Measurements from ENCODE around the gene CADM1.

The CADM1 gene

DNA sequence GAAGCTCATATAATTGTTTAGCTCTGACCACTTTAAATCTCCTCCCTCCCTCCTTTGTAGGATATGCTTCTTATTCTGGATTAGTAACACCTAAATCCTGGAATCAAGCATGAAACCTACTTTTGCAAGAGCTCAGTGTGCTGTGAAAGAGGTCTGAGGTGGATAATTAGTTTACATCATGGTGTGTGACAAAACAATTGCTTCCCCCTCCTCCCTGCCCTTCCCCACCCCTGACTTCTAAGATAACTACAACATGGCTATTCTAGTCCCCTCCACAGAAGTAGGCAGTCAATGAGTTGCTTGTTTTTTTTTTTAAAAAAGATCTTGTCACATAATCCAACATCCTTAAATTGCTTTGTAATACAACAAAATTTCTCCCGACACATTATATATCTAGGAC is 314.0 kb downstream of the CADM1 start:
- DNase-seq (ENCODE audit: low spot score in 2 of 2): no peak
- Histone ChIP-seq H3K4me1 (no peaks in the 10 kb centered on the region), H3K36me3 (replicated peaks) (no peaks in the 10 kb centered on the region), H3K4me3 (no peak overlapping the region), H3K9me3 (no peaks in the 10 kb centered on the region), H3K27me3 (ENCODE audit: low read depth) (no peaks in the 10 kb centered on the region; the same call in 1 of the 2 replicates)
- in situ Hi-C loops (cut with MboI; ENCODE audit: low sequenced_read_pairs): no loop called here

DNA sequence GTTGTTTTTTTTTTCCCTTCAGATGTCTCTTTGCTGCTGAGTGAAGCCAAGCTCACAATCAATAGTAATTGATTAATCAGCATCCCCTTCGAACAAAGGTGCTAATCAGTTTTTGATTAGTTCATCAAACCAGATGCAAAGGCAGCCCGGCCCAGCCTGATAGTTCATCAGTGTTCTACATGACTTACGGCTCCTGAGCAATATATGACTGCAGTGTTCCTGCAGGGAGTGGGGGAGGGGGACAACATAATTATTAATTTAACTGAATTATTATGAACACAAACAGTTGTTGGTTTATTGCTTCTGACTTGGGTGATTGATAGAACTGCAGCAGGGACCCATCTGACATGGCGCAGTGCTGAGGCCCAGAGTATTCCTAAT is 315.3 kb downstream of the CADM1 start:
- no peak for DNase-seq (ENCODE audit: low spot score in 2 of 2)
- Histone ChIP-seq H3K4me3 (no peak overlapping the region), H3K36me3 (replicated peaks) (no peaks in the 10 kb centered on the region), H3K9me3 (no peaks in the 10 kb centered on the region), H3K27me3 (ENCODE audit: low read depth) (no peaks in the 10 kb centered on the region; the same call in 1 of the 2 replicates), H3K4me1 (peaks cover 4% of the 10 kb centered on the region)
- in situ Hi-C loops (cut with MboI; ENCODE audit: low sequenced_read_pairs): no loop called here

DNA sequence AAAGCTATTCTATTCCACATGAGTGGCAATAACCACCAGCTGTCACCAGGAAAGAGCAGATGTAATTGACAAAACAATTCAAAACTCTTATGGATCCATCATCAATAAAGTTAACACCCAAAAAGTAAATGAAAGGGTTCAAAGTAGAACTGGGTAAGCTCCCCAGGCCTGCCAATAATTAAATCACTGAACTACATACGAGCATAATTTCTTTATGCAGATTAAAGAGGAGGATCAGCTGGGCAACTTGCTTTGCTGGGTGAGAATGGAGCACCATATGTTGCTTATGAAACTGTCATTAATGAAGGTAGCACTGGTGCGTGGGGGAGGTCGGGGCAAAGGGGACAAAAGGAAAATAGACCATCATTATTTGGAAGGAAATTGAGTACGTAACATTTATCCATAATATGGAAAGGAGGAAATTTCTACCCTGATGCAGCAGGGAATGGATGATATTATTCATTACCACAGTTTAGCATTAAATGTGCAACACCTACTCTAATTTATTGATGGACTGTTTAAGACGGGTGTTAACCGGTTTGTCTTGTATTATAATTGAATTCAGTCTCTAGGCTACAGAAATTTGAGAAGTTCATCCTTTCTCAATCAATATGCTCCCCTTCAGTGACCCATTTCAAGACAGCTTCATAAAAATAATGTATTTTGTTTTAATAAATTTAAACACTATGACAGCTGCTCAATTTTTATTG is 315.9 kb downstream of the CADM1 start:
- H3K27me3 ChIP-seq (ENCODE audit: low read depth): no peaks in the 10 kb centered on the region; the same call in 1 of the 2 replicates
- H3K4me1 ChIP-seq: peaks cover 5% of the 10 kb centered on the region
- no peak overlapping the region for H3K4me3 ChIP-seq
- in situ Hi-C loops (cut with MboI; ENCODE audit: low sequenced_read_pairs): no loop called here
- no peak for DNase-seq (ENCODE audit: low spot score in 2 of 2)
- no peaks in the 10 kb centered on the region for H3K36me3 ChIP-seq (replicated peaks)
- H3K9me3 ChIP-seq: no peaks in the 10 kb centered on the region

DNA sequence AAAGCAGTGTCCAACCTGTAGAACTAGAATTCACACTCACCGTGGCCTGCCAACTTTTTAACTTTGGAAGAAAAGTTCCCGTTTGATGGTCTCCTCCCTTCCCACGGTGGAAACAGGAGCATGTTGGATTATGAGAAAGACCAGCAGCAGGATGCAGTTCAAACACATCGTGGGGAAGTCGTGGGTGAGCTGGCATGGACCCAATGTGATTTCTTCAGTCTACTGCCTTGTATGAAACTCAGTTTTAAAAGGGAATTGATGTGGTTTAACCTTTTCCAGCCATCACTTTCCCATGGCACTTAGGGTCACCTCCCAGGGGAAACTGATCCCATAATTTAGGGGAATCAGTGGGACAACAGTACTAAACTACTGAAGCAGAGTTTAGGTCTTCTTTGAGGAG is 318.3 kb downstream of the CADM1 start:
- H3K4me1 ChIP-seq: peaks cover 5% of the 10 kb centered on the region
- H3K27me3 ChIP-seq (ENCODE audit: low read depth): no peaks in the 10 kb centered on the region
- no peaks in the 10 kb centered on the region for H3K36me3 ChIP-seq (replicated peaks)
- H3K4me3 ChIP-seq: no peak overlapping the region
- no peak for DNase-seq (ENCODE audit: low spot score in 2 of 2)
- in situ Hi-C loops (cut with MboI; ENCODE audit: low sequenced_read_pairs): no loop called here
- H3K9me3 ChIP-seq: no peaks in the 10 kb centered on the region

DNA sequence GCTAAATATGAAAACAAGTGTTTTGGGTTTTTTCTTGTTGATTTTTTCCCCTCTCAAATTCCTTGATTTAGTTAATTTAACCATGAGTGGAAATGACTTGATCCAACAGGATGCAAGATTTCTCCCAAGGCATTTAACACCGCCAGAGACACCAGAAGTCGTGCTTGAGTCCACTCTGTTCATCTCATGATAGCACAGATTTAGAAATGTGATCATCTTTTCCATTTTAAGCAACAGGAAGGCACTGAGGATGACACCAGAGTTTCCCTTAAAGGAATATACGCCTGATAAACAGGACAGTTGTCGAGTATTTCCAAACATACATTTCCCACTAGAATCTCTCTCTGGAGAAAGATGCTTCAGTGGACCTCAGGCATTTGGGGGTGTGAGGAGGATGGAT is 318.7 kb downstream of the CADM1 start:
- Histone ChIP-seq H3K9me3 (no peaks in the 10 kb centered on the region), H3K27me3 (ENCODE audit: low read depth) (no peaks in the 10 kb centered on the region), H3K4me1 (peaks cover 5% of the 10 kb centered on the region), H3K4me3 (no peak overlapping the region), H3K36me3 (replicated peaks) (no peaks in the 10 kb centered on the region)
- in situ Hi-C loops (cut with MboI; ENCODE audit: low sequenced_read_pairs): no loop called here
- DNase-seq (ENCODE audit: low spot score in 2 of 2): no peak

DNA sequence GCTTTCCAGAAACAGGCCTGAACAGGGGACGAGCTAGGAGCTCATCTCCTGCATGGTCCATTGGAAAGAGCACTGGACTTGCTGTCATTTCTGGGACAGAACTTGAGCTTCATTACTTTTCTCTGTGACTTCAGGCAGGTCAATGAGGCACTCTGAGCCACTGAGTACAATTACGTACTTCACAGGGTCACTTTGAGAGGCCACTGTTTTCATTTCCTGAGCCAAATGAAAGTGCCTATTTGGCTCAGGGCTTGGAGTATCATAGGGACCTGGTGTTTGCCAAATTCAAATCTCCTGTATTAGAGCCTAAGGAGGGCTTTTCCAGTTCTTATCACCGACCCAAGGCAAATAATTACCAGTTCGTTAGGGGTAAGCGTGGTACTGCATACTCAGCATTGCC is 319.3 kb downstream of the CADM1 start:
- H3K27me3 ChIP-seq (ENCODE audit: low read depth): no peaks in the 10 kb centered on the region
- H3K36me3 ChIP-seq (replicated peaks): no peaks in the 10 kb centered on the region
- no peaks in the 10 kb centered on the region for H3K9me3 ChIP-seq
- H3K4me3 ChIP-seq: no peak overlapping the region
- in situ Hi-C loops (cut with MboI; ENCODE audit: low sequenced_read_pairs): no loop called here
- DNase-seq (ENCODE audit: low spot score in 2 of 2): no peak
- peaks cover 5% of the 10 kb centered on the region for H3K4me1 ChIP-seq

DNA sequence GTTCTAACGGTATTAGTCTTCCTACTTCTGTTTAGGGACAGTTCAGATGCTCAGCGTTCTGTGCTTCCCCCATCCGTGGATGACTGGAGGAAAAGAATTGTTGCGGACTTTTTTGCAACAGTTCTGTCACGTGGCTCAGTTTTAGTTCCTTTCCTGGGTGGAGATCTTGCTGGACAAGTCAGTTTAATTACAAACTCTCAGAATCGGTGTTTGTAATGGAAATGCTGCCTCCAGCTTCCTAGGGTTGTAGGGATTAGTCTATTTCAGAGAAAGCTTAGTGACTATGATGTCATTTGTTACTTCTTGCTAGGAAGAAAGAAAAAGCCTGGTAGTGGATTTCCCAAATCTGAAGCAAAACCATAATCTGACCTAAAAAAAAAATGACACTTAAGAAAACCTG is 320.4 kb downstream of the CADM1 start:
- Histone ChIP-seq H3K4me1 (peaks cover 5% of the 10 kb centered on the region), H3K27me3 (ENCODE audit: low read depth) (no peaks in the 10 kb centered on the region), H3K36me3 (replicated peaks) (no peaks in the 10 kb centered on the region), H3K4me3 (no peak overlapping the region), H3K9me3 (no peaks in the 10 kb centered on the region)
- DNase-seq (ENCODE audit: low spot score in 2 of 2): peak; percentile 8 to 18
- in situ Hi-C loops (cut with MboI; ENCODE audit: low sequenced_read_pairs): no loop called here

DNA sequence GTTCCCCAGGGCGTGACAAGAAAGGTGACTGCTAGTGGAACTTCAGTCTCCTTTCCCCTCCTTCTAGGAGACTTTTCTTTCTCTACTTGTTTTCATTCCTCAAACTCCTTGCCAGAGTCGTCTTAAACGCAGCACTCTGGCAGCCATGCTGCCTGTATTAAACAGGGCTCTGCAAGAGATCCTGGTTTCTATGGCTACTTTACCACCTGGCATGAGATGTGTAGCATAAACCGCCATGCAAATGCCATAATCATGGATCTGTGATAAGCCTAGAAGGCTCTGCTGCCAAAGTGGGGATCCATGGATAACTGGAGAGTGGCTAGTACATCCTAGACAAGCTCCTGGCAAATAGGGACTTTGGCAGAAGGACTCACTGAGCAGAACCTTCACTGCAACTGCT is 321.1 kb downstream of the CADM1 start:
- Histone ChIP-seq H3K9me3 (no peaks in the 10 kb centered on the region), H3K36me3 (replicated peaks) (no peaks in the 10 kb centered on the region), H3K27me3 (ENCODE audit: low read depth) (no peaks in the 10 kb centered on the region), H3K4me1 (peaks cover 5% of the 10 kb centered on the region), H3K4me3 (no peak overlapping the region)
- DNase-seq (ENCODE audit: low spot score in 2 of 2): no peak
- in situ Hi-C loops (cut with MboI; ENCODE audit: low sequenced_read_pairs): no loop called here

DNA sequence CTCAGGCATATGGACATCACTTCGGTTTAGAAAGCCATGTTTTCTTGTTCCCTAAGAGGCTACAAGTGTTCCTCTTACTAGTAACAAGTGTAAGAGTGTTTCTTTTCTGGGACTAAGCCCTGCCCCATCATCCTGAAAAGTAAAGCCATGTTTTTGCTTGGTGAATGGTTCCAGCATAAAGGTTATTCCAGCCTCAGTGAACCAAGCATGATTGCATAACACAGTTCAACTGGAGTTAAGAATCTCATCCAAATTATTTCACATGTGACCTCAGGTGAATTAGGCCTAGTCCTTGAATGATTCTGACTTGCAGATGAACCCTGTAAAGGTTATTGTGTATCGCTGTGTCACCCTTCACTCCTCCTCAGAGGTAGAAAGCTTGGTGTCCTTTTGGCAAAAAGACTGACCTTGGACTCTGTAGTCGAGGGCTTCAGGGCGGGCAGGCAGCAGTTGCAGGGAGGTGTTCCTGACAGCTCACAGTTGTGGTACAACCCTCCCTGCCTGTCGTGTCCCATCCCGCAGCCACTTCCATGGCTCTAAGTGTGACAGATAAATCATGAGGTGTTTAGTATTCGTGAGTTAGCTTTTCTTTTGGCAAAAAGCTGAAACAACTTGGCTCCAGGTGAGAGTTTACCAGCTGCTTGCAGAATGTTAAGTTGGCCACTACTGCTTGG is 321.8 kb downstream of the CADM1 start:
- H3K27me3 ChIP-seq (ENCODE audit: low read depth): no peaks in the 10 kb centered on the region
- in situ Hi-C loops (cut with MboI; ENCODE audit: low sequenced_read_pairs): no loop called here
- no peaks in the 10 kb centered on the region for H3K9me3 ChIP-seq
- peaks cover 5% of the 10 kb centered on the region for H3K4me1 ChIP-seq
- no peak for DNase-seq (ENCODE audit: low spot score in 2 of 2)
- H3K36me3 ChIP-seq (replicated peaks): no peaks in the 10 kb centered on the region
- H3K4me3 ChIP-seq: no peak overlapping the region

DNA sequence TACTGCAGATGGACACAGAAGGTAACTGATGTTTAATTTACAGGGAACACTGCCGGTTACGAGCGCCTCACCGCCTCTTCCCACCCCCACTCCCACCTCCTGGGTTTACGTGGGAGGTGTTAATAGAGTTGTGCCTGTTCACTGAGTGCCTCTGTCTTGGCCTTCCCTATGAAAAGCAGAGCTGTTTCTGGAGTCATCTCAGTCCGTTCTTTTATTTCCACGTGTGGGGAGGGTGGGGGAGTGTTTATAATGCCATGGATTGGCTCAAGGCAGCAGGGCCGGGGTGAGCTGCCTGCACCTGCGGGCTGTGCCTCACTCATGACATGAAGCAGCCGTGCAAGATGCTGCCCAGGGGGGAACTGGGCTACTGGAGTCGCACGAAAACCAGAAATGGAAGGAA is 322.7 kb downstream of the CADM1 start:
- Histone ChIP-seq H3K4me1 (peaks cover 5% of the 10 kb centered on the region), H3K9me3 (no peaks in the 10 kb centered on the region), H3K4me3 (no peak overlapping the region), H3K27me3 (ENCODE audit: low read depth) (no peaks in the 10 kb centered on the region), H3K36me3 (replicated peaks) (no peaks in the 10 kb centered on the region)
- DNase-seq (ENCODE audit: low spot score in 2 of 2): no peak
- in situ Hi-C loops (cut with MboI; ENCODE audit: low sequenced_read_pairs): no loop called here

DNA sequence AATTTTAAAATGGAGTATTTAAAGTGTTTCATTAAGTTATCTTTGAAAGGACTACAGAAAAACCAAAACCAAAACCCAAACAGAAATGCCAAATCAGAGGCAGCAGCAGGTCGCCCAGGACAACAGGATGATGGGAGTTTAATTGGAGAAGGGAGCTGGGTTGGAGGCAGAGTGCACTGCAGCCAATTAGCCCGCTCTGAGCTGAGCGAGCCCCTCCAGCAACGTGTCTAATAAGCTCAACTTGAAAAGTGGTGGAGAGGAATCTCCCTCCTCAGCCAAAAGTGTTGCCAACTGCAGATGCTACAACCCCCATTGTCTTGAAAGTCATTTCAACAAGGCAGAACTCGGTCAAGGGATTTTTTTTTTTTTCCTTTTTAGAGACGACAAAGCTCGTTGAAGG is 323.9 kb downstream of the CADM1 start:
- in situ Hi-C loops (cut with MboI; ENCODE audit: low sequenced_read_pairs): no loop called here
- Histone ChIP-seq H3K27me3 (ENCODE audit: low read depth) (no peaks in the 10 kb centered on the region), H3K4me3 (no peak overlapping the region)

DNA sequence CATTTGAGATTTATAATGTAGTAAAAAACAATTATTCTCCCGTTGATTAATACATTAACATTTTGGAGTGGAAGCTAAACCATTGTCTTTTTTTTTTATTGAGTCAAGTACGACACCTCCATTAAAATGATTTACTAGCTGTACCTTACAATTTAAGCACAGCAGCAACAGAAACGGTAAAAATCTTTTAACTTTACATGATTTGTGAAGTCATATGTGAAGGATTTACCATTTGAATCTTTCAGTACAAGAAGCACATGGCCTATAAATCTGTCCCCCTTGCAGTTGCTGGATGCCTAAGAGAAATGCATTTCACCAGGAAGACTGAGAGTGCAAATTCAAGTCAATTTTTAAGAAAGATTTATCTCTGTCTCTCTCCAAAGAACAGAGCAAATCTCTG is 324.6 kb downstream of the CADM1 start:
- no peak for DNase-seq (ENCODE audit: low spot score in 2 of 2)
- Histone ChIP-seq H3K9me3 (no peaks in the 10 kb centered on the region), H3K4me3 (no peak overlapping the region), H3K4me1 (peaks cover 5% of the 10 kb centered on the region), H3K36me3 (replicated peaks) (no peaks in the 10 kb centered on the region), H3K27me3 (ENCODE audit: low read depth) (no peaks in the 10 kb centered on the region)
- in situ Hi-C loops (cut with MboI; ENCODE audit: low sequenced_read_pairs): no loop called here

More for the DNA sequence above, 323.9 kb downstream of the CADM1 start:
- no peaks in the 10 kb centered on the region for H3K36me3 ChIP-seq (replicated peaks)
- no peak for DNase-seq (ENCODE audit: low spot score in 2 of 2)
- no peaks in the 10 kb centered on the region for H3K9me3 ChIP-seq
- peaks cover 5% of the 10 kb centered on the region for H3K4me1 ChIP-seq

DNA sequence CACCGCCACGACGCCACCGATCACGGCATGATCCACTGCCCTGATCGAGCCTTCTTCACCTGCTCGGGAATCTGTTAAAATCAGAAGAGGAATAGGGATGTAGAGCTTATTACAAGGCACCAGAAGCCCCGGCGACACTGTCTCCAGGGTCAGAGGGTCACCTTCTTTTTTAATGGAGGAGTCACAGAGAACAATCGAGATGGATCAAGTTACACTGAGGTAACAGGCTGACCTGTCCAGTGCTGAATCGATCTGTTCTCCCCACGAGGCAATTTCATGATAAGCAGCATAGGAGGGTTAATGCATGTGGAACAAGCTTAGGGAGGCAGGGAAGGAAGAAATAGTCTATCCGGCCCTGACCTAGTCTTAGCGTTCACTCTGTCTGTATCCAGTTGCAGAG is 325.5 kb downstream of the CADM1 start:
- Histone ChIP-seq H3K4me1 (no peaks in the 10 kb centered on the region), H3K9me3 (no peaks in the 10 kb centered on the region), H3K4me3 (no peak overlapping the region), H3K36me3 (replicated peaks) (no peaks in the 10 kb centered on the region), H3K27me3 (ENCODE audit: low read depth) (no peaks in the 10 kb centered on the region)
- in situ Hi-C loops (cut with MboI; ENCODE audit: low sequenced_read_pairs): no loop called here
- no peak for DNase-seq (ENCODE audit: low spot score in 2 of 2)

DNA sequence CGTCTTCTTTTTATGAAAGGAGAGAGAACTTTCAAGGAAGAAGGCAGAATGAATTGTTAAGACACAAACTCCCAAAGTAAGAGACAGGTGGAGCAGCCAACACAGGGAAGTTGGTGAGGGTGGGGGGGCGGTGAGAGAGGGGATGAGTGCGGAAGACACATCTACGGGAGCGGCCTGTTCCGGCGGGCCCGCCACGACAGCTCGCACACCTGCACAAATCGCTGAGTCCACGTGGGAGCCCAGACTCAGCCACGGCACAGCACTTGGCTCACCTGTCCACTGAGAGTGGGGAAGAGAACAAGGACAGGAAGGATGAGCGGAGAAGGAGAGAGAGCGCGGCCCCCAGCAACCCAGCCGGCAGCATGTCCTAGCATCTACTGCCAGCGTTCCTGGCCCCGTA is 331.1 kb downstream of the CADM1 start:
- H3K4me3 ChIP-seq: no peak overlapping the region
- no peaks in the 10 kb centered on the region for H3K4me1 ChIP-seq
- DNase-seq (ENCODE audit: low spot score in 2 of 2): no peak
- in situ Hi-C loops (cut with MboI; ENCODE audit: low sequenced_read_pairs): no loop called here
- no peaks in the 10 kb centered on the region for H3K27me3 ChIP-seq (ENCODE audit: low read depth)
- H3K9me3 ChIP-seq: no peaks in the 10 kb centered on the region
- H3K36me3 ChIP-seq (replicated peaks): no peaks in the 10 kb centered on the region
